Measurements from ENCODE around the gene PLA2G5.
"Not testable (repeated sequence)": the region's sequence is repeated elsewhere in the genome, so short reads cannot be mapped to it uniquely, and the experiment has no call there.

GRCh38 chr1:20030436-20031151 lies 39.4 kb upstream of the PLA2G5 start:
- not testable (repeated sequence) for TF ChIP-seq POLR2A, EP300 (IDR thresholded peaks at IDR 0.05)
- TF ChIP-seq, protein P1, sequence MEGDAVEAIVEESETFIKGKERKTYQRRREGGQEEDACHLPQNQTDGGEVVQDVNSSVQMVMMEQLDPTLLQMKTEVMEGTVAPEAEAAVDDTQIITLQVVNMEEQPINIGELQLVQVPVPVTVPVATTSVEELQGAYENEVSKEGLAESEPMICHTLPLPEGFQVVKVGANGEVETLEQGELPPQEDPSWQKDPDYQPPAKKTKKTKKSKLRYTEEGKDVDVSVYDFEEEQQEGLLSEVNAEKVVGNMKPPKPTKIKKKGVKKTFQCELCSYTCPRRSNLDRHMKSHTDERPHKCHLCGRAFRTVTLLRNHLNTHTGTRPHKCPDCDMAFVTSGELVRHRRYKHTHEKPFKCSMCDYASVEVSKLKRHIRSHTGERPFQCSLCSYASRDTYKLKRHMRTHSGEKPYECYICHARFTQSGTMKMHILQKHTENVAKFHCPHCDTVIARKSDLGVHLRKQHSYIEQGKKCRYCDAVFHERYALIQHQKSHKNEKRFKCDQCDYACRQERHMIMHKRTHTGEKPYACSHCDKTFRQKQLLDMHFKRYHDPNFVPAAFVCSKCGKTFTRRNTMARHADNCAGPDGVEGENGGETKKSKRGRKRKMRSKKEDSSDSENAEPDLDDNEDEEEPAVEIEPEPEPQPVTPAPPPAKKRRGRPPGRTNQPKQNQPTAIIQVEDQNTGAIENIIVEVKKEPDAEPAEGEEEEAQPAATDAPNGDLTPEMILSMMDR (IDR thresholded peaks at IDR 0.05) = not testable (repeated sequence)
